Measurements from ENCODE around the gene FNDC3A.

FNDC3A gene

GRCh38 chr13:48975856-48976575, at the start of gene FNDC3A:
Gene FNDC3A (plus strand): TSS chr13:48975912. CDS start chr13:49006191, 30,279 bp downstream.
- DNase-seq (ENCODE audit: low spot score), result peak; percentile 46

- DNase-seq (ENCODE audit: low spot score), result no peak
Measured at GRCh38 chr13:48928757-48929430, 46.8 kb upstream of the FNDC3A start.

- no peak for DNase-seq (ENCODE audit: low spot score)
Measured at GRCh38 chr13:48930918-48931317, 44.8 kb upstream of the FNDC3A start.

GRCh38 chr13:48938308-48938943, 37.3 kb upstream of the FNDC3A start:
- no peak for DNase-seq (ENCODE audit: low spot score)

GRCh38 chr13:48939728-48940127, 36.0 kb upstream of the FNDC3A start:
- DNase-seq (ENCODE audit: low spot score), result no peak

- no peak for DNase-seq (ENCODE audit: low spot score)
Measured at GRCh38 chr13:48942131-48942530, 33.6 kb upstream of the FNDC3A start.

GRCh38 chr13:48944221-48944620, 31.5 kb upstream of the FNDC3A start:
- DNase-seq (ENCODE audit: low spot score), result no peak

- no peak for DNase-seq (ENCODE audit: low spot score)
Measured at GRCh38 chr13:48945626-48946025, 30.1 kb upstream of the FNDC3A start.

- no peak for DNase-seq (ENCODE audit: low spot score)
Measured at GRCh38 chr13:48946163-48946562, 29.5 kb upstream of the FNDC3A start.

GRCh38 chr13:48949566-48950500, 25.9 kb upstream of the FNDC3A start:
- DNase-seq (ENCODE audit: low spot score), result no peak

- no peak for DNase-seq (ENCODE audit: low spot score)
Measured at GRCh38 chr13:48950501-48950875, 25.2 kb upstream of the FNDC3A start.

- no peak for DNase-seq (ENCODE audit: low spot score)
Measured at GRCh38 chr13:48954081-48954480, 21.6 kb upstream of the FNDC3A start.

GRCh38 chr13:48955536-48955935, 20.2 kb upstream of the FNDC3A start:
- no peak for DNase-seq (ENCODE audit: low spot score)

- no peak for DNase-seq (ENCODE audit: low spot score)
Measured at GRCh38 chr13:48961379-48961778, 14.3 kb upstream of the FNDC3A start.

GRCh38 chr13:48962281-48962680, 13.4 kb upstream of the FNDC3A start:
- no peak for DNase-seq (ENCODE audit: low spot score)

- DNase-seq (ENCODE audit: low spot score), result no peak
Measured at GRCh38 chr13:48965736-48966135, 10.0 kb upstream of the FNDC3A start.

- no peak for DNase-seq (ENCODE audit: low spot score)
Measured at GRCh38 chr13:48969685-48970084, 6.0 kb upstream of the FNDC3A start.

GRCh38 chr13:48973845-48974431, 1.8 kb upstream of the FNDC3A start:
- no peak for DNase-seq (ENCODE audit: low spot score)

- DNase-seq (ENCODE audit: low spot score), result peak; percentile 10
Measured at GRCh38 chr13:48975101-48975855, 434 bp upstream of the FNDC3A start.

- peak; percentile 40 for DNase-seq (ENCODE audit: low spot score)
Measured at GRCh38 chr13:48976576-48977285, 1.0 kb downstream of the FNDC3A start.
